ENCODE results near the gene ZNF837. TPM values are rescaled to one million over a fixed set of nuclear protein-coding genes. Genes with fewer than 3 reads are reported as not detected.
A peak's percentile ranks its signal among the peaks of the same experiment; 100 is the strongest.
"Not testable (repeated sequence)": the region's sequence is repeated elsewhere in the genome, so short reads cannot be mapped to it uniquely, and the experiment has no call there.

Gene ZNF837
- total and polyA plus RNA-seq, 2 experiments from 2014 or later = 5.0 to 5.4 TPM

DNA sequence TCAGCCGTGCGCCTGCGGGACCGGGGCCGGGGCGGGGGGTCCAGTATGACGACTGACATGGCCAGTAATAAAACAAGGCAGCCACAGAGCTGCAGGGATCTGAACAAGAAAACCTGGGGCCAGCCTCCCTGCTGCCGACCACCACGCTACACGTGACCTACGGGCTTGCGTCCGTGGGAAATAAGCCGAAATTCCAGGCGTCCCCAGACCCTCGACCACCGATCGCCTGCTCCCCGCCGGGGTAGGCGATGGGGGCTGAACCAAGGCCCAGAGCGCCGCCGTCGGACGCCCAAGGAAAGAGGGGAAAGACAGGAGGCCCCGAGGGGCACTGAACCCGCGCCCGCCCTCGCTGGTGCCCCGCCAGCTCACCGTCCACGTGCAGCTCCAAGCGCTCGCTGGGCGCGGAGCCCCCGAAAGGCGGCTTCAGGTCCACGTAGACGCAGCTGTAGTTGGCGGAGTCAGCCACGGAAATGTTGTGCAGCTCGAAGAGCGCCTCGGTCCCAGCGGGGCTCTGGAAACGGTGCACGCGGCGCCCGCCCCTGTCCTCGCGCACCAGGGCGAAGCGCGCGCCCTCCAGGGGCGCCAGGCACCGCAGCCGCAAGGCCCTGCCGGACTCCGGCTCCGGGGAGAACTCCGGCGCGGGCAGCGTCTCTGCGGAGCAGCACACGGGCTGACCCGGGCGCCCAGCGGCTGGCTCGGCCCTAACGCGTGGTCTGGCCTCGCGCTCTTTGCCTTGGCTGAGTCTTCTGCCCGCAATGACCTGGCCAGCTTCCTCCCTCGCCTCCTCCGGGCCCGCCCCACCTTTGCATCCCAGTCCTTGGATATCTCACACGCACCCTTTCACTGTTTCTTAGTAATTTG is 30.6 kb downstream of the ZNF837 start:
- Histone ChIP-seq H3K4me1 (ENCODE audit: insufficient read depth) (peaks cover 8% of the 10 kb centered on the region), H3K36me3 (replicated peaks; ENCODE audit: insufficient read depth, low read depth) (no peaks in the 10 kb centered on the region), H3K79me2 (peaks cover 18% of the 10 kb centered on the region), H2AFZ (no peak overlapping the region), H3K9me2 (replicated peaks; ENCODE audit: insufficient read depth) (no peaks in the 10 kb centered on the region), H3K4me3 (no peak overlapping the region), H4K20me1 (ENCODE audit: insufficient read depth, poor library complexity, severe bottlenecking) (no peaks in the 10 kb centered on the region), H3K27me3 (peaks cover 4% of the 10 kb centered on the region), H3K9me3 (ENCODE audit: low read depth) (no peaks in the 10 kb centered on the region), H3K27ac (no peak overlapping the region), H3K4me2 (no peak overlapping the region)
- 98% methylated on average over 73 of the region's 84 CpGs for WGBS (ENCODE audit: low lambda C conversion rate, missing lambda C conversion rate)
- DNase-seq (ENCODE audit: low spot score) = no peak
- no peak for TF ChIP-seq EZH2 (IDR thresholded peaks at IDR 0.05; ENCODE audit: borderline replicate concordance)
- TF ChIP-seq EZH2phosphoT487 (IDR thresholded peaks at IDR 0.05; ENCODE audit: low read depth, severe bottlenecking, unreplicated experiment) = no peak
- TF ChIP-seq CTCF (IDR thresholded peaks at IDR 0.05; ENCODE audit: poor library complexity) = no peak

GRCh38 chr19:58349590-58349989 is 31.2 kb downstream of the ZNF837 start:
- Histone ChIP-seq H3K27ac (no peak overlapping the region), H3K27me3 (peaks cover 4% of the 10 kb centered on the region), H3K4me1 (ENCODE audit: insufficient read depth) (peaks cover 8% of the 10 kb centered on the region), H2AFZ (no peak overlapping the region), H3K9me2 (replicated peaks; ENCODE audit: insufficient read depth) (no peaks in the 10 kb centered on the region), H3K9me3 (ENCODE audit: low read depth) (no peaks in the 10 kb centered on the region), H3K36me3 (replicated peaks; ENCODE audit: insufficient read depth, low read depth) (no peaks in the 10 kb centered on the region), H3K4me2 (no peak overlapping the region), H3K79me2 (peaks cover 18% of the 10 kb centered on the region), H4K20me1 (ENCODE audit: insufficient read depth, poor library complexity, severe bottlenecking) (no peaks in the 10 kb centered on the region), H3K4me3 (no peak overlapping the region)
- TF ChIP-seq EZH2phosphoT487 (IDR thresholded peaks at IDR 0.05; ENCODE audit: low read depth, severe bottlenecking, unreplicated experiment) (no peak), CTCF (IDR thresholded peaks at IDR 0.05; ENCODE audit: poor library complexity) (no peak), EZH2 (IDR thresholded peaks at IDR 0.05; ENCODE audit: borderline replicate concordance) (no peak)
- no peak for DNase-seq (ENCODE audit: low spot score)
- WGBS (ENCODE audit: low lambda C conversion rate, missing lambda C conversion rate) = 86% methylated on average over 8 of the region's 8 CpGs

DNA sequence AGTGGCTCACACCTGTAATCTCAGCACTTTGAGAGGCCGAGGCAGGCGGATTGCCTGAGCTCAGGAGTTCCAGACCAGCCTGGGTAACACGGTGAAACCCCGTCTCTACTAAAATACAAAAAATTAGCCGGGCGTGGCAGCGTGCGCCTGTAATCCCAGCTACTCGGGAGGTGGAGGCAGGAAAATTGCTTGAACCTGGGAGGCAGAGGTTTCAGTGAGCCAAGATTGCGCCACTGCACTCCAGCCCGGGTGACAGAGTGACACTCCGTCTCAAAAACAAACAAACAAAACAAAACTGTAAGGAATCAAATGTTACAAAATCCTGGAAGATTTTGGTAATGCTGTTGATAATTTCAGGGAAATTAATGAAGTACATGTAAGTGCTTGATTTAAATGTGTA is 32.8 kb downstream of the ZNF837 start:
- Histone ChIP-seq H3K79me2 (peaks cover 18% of the 10 kb centered on the region), H3K4me2 (peak overlapping the region; percentile 85), H3K27ac (peak overlapping the region; percentile 43), H2AFZ (peak overlapping the region; percentile 51), H3K4me3 (peak overlapping the region; percentile 99)
- not testable (repeated sequence) for H3K4me1 ChIP-seq (ENCODE audit: insufficient read depth); H3K36me3 ChIP-seq (replicated peaks; ENCODE audit: insufficient read depth, low read depth); DNase-seq (ENCODE audit: low spot score); H3K9me2 ChIP-seq (replicated peaks; ENCODE audit: insufficient read depth); H4K20me1 ChIP-seq (ENCODE audit: insufficient read depth, poor library complexity, severe bottlenecking); H3K27me3 ChIP-seq; H3K9me3 ChIP-seq (ENCODE audit: low read depth)
- WGBS (ENCODE audit: low lambda C conversion rate, missing lambda C conversion rate) = 13% methylated on average over 12 of the region's 12 CpGs

All from hepatocyte (in vitro differentiated cells).